Breast epithelium (tissue), 3 donors: ENCODE measurements around the gene PAQR8.

ENCODE experiments used
- POLR2A ChIP-seq: fragments of 450-650 bp; IDR thresholded peaks from one replicate; pipeline ENCODE4 v1.6.1; 2016; ENCODE audit warnings: antibody characterized with exemption, mild to moderate bottlenecking, moderate library complexity
- TF ChIP-seq, protein P1 (sequence below), 3 donors: fragments of 450-650 bp; IDR thresholded peaks; one replicate each; pipeline ENCODE4 v1.5.1; 2016 to 2017; ENCODE audit warnings: antibody characterized with exemption in 3 of 3, mild to moderate bottlenecking in 3 of 3, moderate library complexity in 3 of 3

DNA sequence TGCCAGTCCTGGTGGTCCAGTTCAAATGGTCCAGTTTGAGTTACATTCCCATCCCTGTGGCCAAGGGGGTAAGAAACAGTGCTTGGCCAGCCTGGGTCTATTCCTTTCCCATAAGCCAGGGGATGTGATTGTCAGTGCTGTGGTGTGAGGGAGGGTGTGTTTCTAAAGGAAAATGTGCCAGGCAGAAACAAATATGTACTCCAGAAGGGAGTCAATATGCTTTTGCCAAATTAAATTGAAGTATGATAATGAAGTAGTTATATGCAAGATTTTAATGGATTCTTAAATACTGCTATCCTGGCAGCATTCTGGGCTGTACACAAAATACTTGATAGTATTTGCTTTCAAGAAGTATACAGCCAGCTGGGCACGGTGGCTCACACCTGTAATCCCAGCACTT lies 16.6 kb upstream of the PAQR8 start:
- TF ChIP-seq, protein P1, sequence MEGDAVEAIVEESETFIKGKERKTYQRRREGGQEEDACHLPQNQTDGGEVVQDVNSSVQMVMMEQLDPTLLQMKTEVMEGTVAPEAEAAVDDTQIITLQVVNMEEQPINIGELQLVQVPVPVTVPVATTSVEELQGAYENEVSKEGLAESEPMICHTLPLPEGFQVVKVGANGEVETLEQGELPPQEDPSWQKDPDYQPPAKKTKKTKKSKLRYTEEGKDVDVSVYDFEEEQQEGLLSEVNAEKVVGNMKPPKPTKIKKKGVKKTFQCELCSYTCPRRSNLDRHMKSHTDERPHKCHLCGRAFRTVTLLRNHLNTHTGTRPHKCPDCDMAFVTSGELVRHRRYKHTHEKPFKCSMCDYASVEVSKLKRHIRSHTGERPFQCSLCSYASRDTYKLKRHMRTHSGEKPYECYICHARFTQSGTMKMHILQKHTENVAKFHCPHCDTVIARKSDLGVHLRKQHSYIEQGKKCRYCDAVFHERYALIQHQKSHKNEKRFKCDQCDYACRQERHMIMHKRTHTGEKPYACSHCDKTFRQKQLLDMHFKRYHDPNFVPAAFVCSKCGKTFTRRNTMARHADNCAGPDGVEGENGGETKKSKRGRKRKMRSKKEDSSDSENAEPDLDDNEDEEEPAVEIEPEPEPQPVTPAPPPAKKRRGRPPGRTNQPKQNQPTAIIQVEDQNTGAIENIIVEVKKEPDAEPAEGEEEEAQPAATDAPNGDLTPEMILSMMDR (IDR thresholded peaks at IDR 0.05): no peak
- TF ChIP-seq POLR2A: no peak
